Nephron (organoid): ENCODE results near the gene PLPP2.
A peak's percentile ranks its signal among the peaks of the same experiment; 100 is the strongest.

Experiments used
- H3K27ac Mint-ChIP-seq, 3 experiments: 2 replicates each; pipeline ENCODE4 v1.8.0; 2020; ENCODE audit warnings: mixed read lengths in 3 of 3, mild to moderate bottlenecking in 2 of 3, moderate library complexity in 1 of 3
- H3K27me3 Mint-ChIP-seq: 2 replicates; pipeline ENCODE4 v1.8.0; 2021; ENCODE audit warnings: low read depth, mild to moderate bottlenecking, moderate library complexity, mixed read lengths
- H3K36me3 Mint-ChIP-seq: 2 replicates; pipeline ENCODE4 v1.8.0; 2020; ENCODE audit warnings: low read depth, mixed read lengths
- H3K4me1 Mint-ChIP-seq: 2 replicates; pipeline ENCODE4 v1.8.0; 2020; ENCODE audit warnings: mixed read lengths
- H3K4me3 Mint-ChIP-seq, 3 experiments: 2 replicates each; pipeline ENCODE4 v1.8.0; 2020; ENCODE audit warnings: mild to moderate bottlenecking in 3 of 3, mixed read lengths in 3 of 3, moderate library complexity in 2 of 3
- H3K9me3 Mint-ChIP-seq: 2 replicates; pipeline ENCODE4 v1.8.0; 2020; ENCODE audit warnings: mixed read lengths
- TF ChIP-seq, protein P1 (sequence below), 3 experiments: fragments of 200-600 bp; sonication (generic); IDR thresholded peaks; one replicate each; pipeline ENCODE4 v1.5.0; 2021; ENCODE audit warnings: antibody characterized with exemption in 3 of 3; ENCODE audit not compliant: unreplicated experiment in 3 of 3

Gene PLPP2

DNA sequence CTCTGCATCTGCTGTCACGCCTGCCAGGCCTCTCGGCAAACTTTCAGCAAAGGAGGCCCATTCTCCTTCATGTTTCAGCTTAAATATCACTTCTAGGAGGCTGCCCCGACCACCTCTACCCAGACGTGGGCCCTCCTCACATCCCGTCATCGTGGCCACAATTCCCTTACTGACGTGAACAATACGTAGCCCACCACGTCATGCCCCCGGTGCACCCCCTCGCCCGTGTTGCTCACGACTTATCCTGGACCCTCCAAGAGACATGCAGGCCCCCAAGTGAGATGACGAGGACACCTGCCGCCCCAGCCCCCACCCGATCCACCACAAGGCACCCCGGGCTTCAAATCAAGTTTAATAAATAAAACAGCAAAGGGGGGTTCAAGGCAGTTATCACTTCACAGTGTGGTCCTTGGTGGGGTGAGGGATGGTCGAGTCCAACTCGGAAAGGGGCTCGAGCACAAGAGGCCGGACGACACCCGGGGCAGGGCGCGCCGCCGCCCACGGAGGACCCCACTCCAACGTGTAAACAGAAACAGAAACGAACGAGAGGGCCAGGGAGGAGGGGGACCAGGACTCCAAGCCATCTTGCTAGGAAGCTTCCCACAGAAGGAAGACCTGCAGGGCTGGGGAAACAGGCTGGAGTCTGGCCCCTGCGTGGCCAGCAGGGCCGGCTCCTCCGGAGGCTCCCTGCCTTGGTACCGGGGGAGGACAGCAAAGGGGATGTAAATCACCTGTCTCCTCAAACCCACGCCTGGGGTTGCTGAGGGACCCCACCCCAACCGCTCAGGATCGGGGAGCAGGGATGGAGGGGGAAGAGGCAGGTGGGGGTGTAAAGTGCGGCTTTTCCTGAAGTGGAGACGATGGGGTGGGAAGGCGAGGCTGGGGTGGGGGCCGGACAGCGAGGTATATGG is 14.3 kb upstream of the PLPP2 start:
- no peak overlapping the region for H3K27ac Mint-ChIP-seq
- H3K4me3 Mint-ChIP-seq, result no peak overlapping the region
- no peaks in the 10 kb centered on the region for H3K9me3 Mint-ChIP-seq

DNA sequence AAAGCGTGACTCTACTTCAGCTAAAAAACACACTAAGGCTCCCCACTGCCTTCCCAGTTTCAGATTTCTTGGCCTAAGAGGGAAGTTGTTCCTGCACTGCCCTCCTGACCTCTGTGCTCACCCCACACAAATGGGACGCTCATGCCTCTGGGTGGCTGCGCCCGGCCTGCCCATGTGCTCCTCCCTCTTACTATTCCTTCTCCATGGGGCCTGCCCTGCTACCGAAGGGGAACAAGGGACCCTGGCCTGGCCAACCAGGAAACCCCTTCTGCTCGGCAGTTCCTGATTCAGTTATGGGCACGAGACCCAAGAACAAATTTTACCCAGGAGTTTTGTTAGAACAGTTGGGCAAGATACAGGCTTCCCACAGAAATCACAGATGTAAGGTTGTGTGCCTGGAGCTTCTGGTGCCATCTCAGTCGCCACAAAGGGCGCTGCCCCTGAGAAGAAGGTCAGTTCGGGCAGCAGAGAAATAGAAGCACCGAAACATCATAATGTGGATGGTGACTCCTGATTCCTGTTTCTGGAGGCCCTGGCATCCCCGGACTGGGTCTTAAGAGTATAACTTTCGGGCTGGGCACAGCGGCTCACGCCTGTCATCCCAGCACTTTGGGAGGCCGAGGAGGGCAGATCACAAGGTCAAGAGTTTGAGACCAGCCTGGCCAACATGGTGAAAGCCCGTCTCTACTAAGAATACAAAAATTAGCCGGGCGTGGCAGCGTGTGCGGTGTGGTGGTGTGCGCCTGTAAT is 5.4 kb upstream of the PLPP2 start:
- Mint-ChIP-seq H3K27me3 (peaks cover 47% of the 10 kb centered on the region), H3K9me3 (no peaks in the 10 kb centered on the region), H3K4me3 (peak overlapping the region in 1 of 3 experiments; percentile 21), H3K4me1 (peaks cover 19% of the 10 kb centered on the region), H3K36me3 (no peaks in the 10 kb centered on the region), H3K27ac (peak overlapping the region in 2 of 3 experiments; percentile 1 to 15)
- TF ChIP-seq, protein P1, sequence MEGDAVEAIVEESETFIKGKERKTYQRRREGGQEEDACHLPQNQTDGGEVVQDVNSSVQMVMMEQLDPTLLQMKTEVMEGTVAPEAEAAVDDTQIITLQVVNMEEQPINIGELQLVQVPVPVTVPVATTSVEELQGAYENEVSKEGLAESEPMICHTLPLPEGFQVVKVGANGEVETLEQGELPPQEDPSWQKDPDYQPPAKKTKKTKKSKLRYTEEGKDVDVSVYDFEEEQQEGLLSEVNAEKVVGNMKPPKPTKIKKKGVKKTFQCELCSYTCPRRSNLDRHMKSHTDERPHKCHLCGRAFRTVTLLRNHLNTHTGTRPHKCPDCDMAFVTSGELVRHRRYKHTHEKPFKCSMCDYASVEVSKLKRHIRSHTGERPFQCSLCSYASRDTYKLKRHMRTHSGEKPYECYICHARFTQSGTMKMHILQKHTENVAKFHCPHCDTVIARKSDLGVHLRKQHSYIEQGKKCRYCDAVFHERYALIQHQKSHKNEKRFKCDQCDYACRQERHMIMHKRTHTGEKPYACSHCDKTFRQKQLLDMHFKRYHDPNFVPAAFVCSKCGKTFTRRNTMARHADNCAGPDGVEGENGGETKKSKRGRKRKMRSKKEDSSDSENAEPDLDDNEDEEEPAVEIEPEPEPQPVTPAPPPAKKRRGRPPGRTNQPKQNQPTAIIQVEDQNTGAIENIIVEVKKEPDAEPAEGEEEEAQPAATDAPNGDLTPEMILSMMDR (IDR thresholded peaks at IDR 0.05; ENCODE audit: unreplicated experiment in 3 of 3), result no peak

More for the DNA sequence above, 14.3 kb upstream of the PLPP2 start:
- TF ChIP-seq, protein P1 (IDR thresholded peaks at IDR 0.05; ENCODE audit: unreplicated experiment in 3 of 3), result no peak
- no peaks in the 10 kb centered on the region for H3K27me3 Mint-ChIP-seq
- peaks cover 18% of the 10 kb centered on the region for H3K36me3 Mint-ChIP-seq
- no peaks in the 10 kb centered on the region for H3K4me1 Mint-ChIP-seq

DNA sequence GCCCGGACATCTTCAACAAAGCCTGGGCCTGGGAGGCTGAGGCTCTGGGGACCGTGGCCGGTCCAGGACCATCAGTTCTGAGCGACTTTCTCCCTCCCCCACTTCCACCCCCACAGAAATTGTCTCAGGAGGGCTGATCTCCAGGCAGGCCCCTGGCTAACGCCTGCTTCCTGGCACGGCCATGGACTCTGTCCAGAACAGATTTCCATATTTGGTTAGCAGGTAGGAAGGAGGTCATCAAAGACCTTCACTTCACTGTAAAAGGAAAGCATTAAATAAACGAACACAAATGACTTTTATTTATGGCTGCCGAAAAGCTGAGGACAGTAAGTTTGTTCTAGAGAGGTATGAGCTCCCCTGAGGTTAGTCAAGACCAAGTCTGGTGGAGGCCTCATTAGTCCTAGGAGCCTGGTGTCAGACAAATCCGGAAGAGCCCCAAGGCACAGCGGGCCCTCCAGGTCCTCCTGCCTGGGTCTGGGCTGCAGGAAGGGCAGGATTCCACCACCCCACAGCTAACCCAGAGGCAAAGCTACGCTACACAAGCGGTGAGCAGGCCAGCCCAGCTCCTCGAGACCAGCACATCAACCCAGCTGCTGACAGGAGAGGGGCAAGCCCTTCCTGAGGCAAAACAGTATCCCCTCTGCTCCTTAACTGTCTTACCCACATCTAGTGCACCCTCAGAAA is 4.6 kb upstream of the PLPP2 start:
- H3K27me3 Mint-ChIP-seq, result peaks cover 47% of the 10 kb centered on the region
- TF ChIP-seq, protein P1 (IDR thresholded peaks at IDR 0.05; ENCODE audit: unreplicated experiment in 3 of 3), result no peak
- peak overlapping the region in 1 of 3 experiments; percentile 21 for H3K4me3 Mint-ChIP-seq
- H3K27ac Mint-ChIP-seq, result peak overlapping the region in 2 of 3 experiments; percentile 1 to 15
- H3K36me3 Mint-ChIP-seq, result no peaks in the 10 kb centered on the region
- peaks cover 19% of the 10 kb centered on the region for H3K4me1 Mint-ChIP-seq
- no peaks in the 10 kb centered on the region for H3K9me3 Mint-ChIP-seq

DNA sequence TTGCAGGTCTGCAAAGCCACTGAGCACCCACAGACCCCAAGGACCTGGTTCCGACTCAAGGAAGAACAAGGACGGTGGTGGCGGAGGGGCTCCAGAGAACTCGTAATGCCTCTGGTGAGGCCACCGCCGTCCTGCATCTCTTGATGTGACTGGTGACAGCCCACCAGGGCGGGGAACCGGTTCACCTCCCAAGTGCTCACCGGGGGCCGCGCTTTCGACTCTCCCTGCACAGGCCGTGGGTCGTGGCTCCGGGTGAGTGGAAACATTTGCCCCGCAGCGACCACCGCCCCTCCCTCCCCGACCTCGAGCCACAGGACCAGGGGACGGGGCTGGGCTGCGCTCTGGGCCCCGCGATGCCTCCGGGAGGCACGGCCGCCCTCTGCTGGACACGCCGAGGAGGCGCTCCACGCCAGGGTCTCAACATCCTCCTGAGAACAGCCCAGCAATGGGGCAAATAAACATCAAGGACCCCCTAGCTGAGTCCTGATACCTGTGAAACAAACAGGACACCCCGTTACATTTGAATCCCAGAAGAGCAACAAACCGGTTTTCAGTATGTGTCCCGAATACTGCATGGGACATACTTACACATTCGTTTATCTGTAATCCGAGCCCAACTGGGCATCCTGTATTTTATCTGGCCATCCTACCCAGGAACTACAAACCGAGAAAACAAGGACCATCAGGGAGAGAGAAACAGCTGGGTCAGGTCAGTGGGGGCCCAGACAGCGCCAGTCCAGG is 3.9 kb upstream of the PLPP2 start:
- Mint-ChIP-seq H3K4me3 (peak overlapping the region; percentile 44 to 71 (median 62)), H3K27ac (peak overlapping the region in 1 of 3 experiments; percentile 15), H3K27me3 (peaks cover 52% of the 10 kb centered on the region), H3K4me1 (peaks cover 19% of the 10 kb centered on the region), H3K9me3 (no peaks in the 10 kb centered on the region), H3K36me3 (no peaks in the 10 kb centered on the region)
- TF ChIP-seq, protein P1 (IDR thresholded peaks at IDR 0.05; ENCODE audit: unreplicated experiment in 3 of 3), result peak; percentile 66 to 80 (median 77)

DNA sequence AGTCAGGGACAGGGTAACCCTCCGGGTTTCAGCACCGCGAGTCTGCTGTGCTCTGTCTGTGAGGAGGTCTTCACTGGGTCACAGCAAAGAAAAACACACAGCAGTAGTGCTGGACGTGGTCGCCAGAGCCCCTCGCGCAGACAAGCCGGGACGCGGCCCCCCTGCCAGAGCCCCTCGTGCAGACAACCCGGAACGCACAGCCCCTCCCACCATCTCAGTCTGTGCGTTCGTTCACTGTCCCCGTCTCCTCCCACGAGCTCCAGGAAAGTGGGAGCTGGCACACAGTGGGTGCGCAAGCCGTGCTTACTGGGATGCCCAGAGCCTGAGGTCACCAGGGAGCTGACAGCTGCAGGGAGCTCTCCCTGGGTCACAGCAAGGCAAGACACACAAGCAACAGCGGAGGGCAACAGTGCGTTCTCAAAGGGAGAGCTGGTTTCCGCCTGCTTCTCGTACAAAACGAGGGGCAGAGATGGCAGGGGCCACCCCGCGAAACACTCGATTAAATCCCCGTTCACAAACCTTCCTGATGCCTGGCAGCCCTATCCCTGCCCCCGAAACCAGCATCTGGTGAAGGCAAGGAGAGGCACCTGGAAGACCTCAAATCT is 3.2 kb upstream of the PLPP2 start:
- TF ChIP-seq, protein P1 (IDR thresholded peaks at IDR 0.05; ENCODE audit: unreplicated experiment in 3 of 3), result no peak
- H3K9me3 Mint-ChIP-seq, result no peaks in the 10 kb centered on the region
- no peak overlapping the region for H3K27ac Mint-ChIP-seq
- H3K4me1 Mint-ChIP-seq, result peaks cover 19% of the 10 kb centered on the region
- H3K4me3 Mint-ChIP-seq, result peak overlapping the region; percentile 62 to 71 (median 68)
- no peaks in the 10 kb centered on the region for H3K36me3 Mint-ChIP-seq
- peaks cover 58% of the 10 kb centered on the region for H3K27me3 Mint-ChIP-seq
